Spleen (tissue), 7 donors: ENCODE measurements around the gene PRKCZ.

Experiments
- CTCF ChIP-seq, 11 experiments: fragments of 200-600 bp in 7 of 11; fragments of 450-650 bp in 4 of 11; sonication (generic) in 4 of 11; IDR thresholded peaks in 8 of 11; conservative IDR thresholded peaks in 3 of 11; 1 replicate in 7 of 11; 2 replicates in 4 of 11; pipeline versions ENCODE4 v1.4.0 to v1.8.0; 2016 to 2021; ENCODE audit warnings: antibody characterized with exemption in 11 of 11, inconsistent platforms in 4 of 11, mild to moderate bottlenecking in 1 of 11
- POLR2A ChIP-seq, 3 donors: fragments of 450-650 bp; IDR thresholded peaks; one replicate each; pipeline ENCODE4 v1.5.1; 2017; ENCODE audit warnings: antibody characterized with exemption in 3 of 3, mild to moderate bottlenecking in 1 of 3
- POLR2AphosphoS5 ChIP-seq, 3 donors: sonication (generic); formaldehyde crosslinking; IDR thresholded peaks; one replicate each; pipeline ENCODE4 v1.5.1; 2017; ENCODE audit warnings: antibody characterized with exemption in 3 of 3
- donor health status: DM: no; HTN: no; CAD: no; lungs with moderate emphysema.
- donor health status: DM: no; HTN: no; CAD: no.
- donor health status: DM: no; HTN: no; CAD: no.

- TF ChIP-seq POLR2A (IDR thresholded peaks at IDR 0.05) (no peak), CTCF (IDR thresholded peaks at IDR 0.05 in 8 of 11, conservative IDR thresholded peaks at IDR 0.05 in 3 of 11) (no peak), POLR2AphosphoS5 (IDR thresholded peaks at IDR 0.05) (no peak)
Observed at GRCh38 chr1:2074944-2075740, 24.9 kb downstream of the PRKCZ start.
